DND-41 (cell line): Measurements from ENCODE around the gene BIRC2.
A peak's percentile ranks its signal among the peaks of the same experiment; 100 is the strongest.

Source experiments
- ATAC-seq: fragments of 200-7000 bp; cut with Tn5 transposase; 3 replicates; pipeline ENCODE4 v1.9.1; 2021; ENCODE audit warnings: low read depth; ENCODE audit not compliant: insufficient read depth
- DNase-seq: peaks from one replicate; pipeline ENCODE4 v3.0.0-alpha.2; 2020
- H2AFZ ChIP-seq: 2 replicates; pipeline ENCODE4 v1.6.0; 2012; ENCODE audit warnings: low read depth, low read length
- H3K27ac ChIP-seq: 2 replicates; pipeline ENCODE4 v1.5.1; 2012; ENCODE audit warnings: low read length, inconsistent platforms
- H3K27me3 ChIP-seq: fragments of 200-600 bp; sonication (generic); 2 replicates; pipeline ENCODE4 v1.6.0; 2012; ENCODE audit warnings: low read length, mild to moderate bottlenecking, inconsistent platforms; ENCODE audit not compliant: insufficient read depth, poor library complexity
- H3K36me3 ChIP-seq: 2 replicates; pipeline ENCODE4 v1.5.1; 2012; ENCODE audit warnings: low read length, inconsistent platforms; ENCODE audit not compliant: insufficient read depth
- H3K4me1 ChIP-seq: 2 replicates; pipeline ENCODE4 v1.5.1; 2012; ENCODE audit warnings: mild to moderate bottlenecking, low read length; ENCODE audit not compliant: insufficient read depth
- H3K4me2 ChIP-seq: 2 replicates; pipeline ENCODE4 v1.6.0; 2012; ENCODE audit warnings: mild to moderate bottlenecking, moderate library complexity, low read length, inconsistent platforms; ENCODE audit not compliant: insufficient read depth
- H3K4me3 ChIP-seq, 2 experiments: fragments of 200-600 bp in 1 of 2; shearing (Covaris generic) in 1 of 2; 2 replicates each; pipeline ENCODE4 v1.5.1; 2012 to 2016; ENCODE audit warnings: inconsistent platforms in 2 of 2, low read length in 2 of 2, mild to moderate bottlenecking in 2 of 2, low read depth in 1 of 2, moderate library complexity in 1 of 2
- H3K79me2 ChIP-seq: 2 replicates; pipeline ENCODE4 v1.6.0; 2012; ENCODE audit warnings: low read length, inconsistent platforms; ENCODE audit not compliant: insufficient read depth
- H3K9ac ChIP-seq: 2 replicates; pipeline ENCODE4 v1.6.0; 2012; ENCODE audit warnings: low read depth, mild to moderate bottlenecking, inconsistent platforms, low read length, moderate library complexity
- H3K9me3 ChIP-seq: 2 replicates; pipeline ENCODE4 v1.5.1; 2012; ENCODE audit warnings: low read length, moderate library complexity, mild to moderate bottlenecking, inconsistent platforms; ENCODE audit not compliant: insufficient read depth, severe bottlenecking
- H4K20me1 ChIP-seq: 2 replicates; pipeline ENCODE4 v1.6.0; 2012; ENCODE audit warnings: low read length; ENCODE audit not compliant: insufficient read depth
- CTCF ChIP-seq: IDR thresholded peaks from 2 replicates; pipeline ENCODE4 v1.5.1; 2012; ENCODE audit warnings: borderline replicate concordance, low read length, moderate library complexity, mild to moderate bottlenecking; ENCODE audit not compliant: poor library complexity, severe bottlenecking; ENCODE audit errors: extremely low read depth
- EZH2 ChIP-seq: IDR thresholded peaks from 3 replicates; pipeline ENCODE4 v1.6.1; 2012; ENCODE audit warnings: borderline replicate concordance, low read depth, mild to moderate bottlenecking, moderate library complexity, low read length, inconsistent platforms; ENCODE audit not compliant: severe bottlenecking

BIRC2 gene

GRCh38 chr11:102319544-102319943 lies 27.5 kb upstream of the BIRC2 start:
- H3K79me2 ChIP-seq: no peaks in the 10 kb centered on the region
- peaks cover 70% of the 10 kb centered on the region for H3K4me1 ChIP-seq
- H3K4me2 ChIP-seq: peak overlapping the region; percentile 15; the same call in 1 of the 2 replicates

GRCh38 chr11:102320188-102320587 lies 26.8 kb upstream of the BIRC2 start:
- H3K9me3 ChIP-seq: no peaks in the 10 kb centered on the region
- TF ChIP-seq EZH2 (no peak), CTCF (no peak)
- peak overlapping the region; percentile 67 for H3K27ac ChIP-seq
- no peaks in the 10 kb centered on the region for H3K79me2 ChIP-seq
- peak overlapping the region; percentile 29; the same call in 1 of the 2 replicates for H3K9ac ChIP-seq
- H3K36me3 ChIP-seq: no peaks in the 10 kb centered on the region
- H2AFZ ChIP-seq: no peak overlapping the region
- H3K4me3 ChIP-seq: 0 out of 4 replicates have a peak overlapping the region, but pooled peaks of 1 of the 2 experiments have one; percentile 10
- H4K20me1 ChIP-seq: no peaks in the 10 kb centered on the region
- H3K4me2 ChIP-seq: peak overlapping the region; percentile 43
- no peaks in the 10 kb centered on the region for H3K27me3 ChIP-seq
- DNase-seq (no peak), ATAC-seq (no peak)
- peaks cover 70% of the 10 kb centered on the region for H3K4me1 ChIP-seq

More at GRCh38 chr11:102319544-102319943, 27.5 kb upstream of the BIRC2 start:
- Histone ChIP-seq H3K9me3 (no peaks in the 10 kb centered on the region), H3K9ac (no peak overlapping the region), H3K27ac (no peak overlapping the region), H3K27me3 (no peaks in the 10 kb centered on the region), H3K4me3 (no peak overlapping the region), H4K20me1 (no peaks in the 10 kb centered on the region), H3K36me3 (no peaks in the 10 kb centered on the region), H2AFZ (no peak overlapping the region)
- DNase-seq (no peak), ATAC-seq (no peak)
- TF ChIP-seq EZH2: no peak
- no peak for TF ChIP-seq CTCF

GRCh38 chr11:102320679-102321078 lies 26.3 kb upstream of the BIRC2 start:
- H3K4me2 ChIP-seq: peak overlapping the region; percentile 43

More at GRCh38 chr11:102320679-102321078, 26.3 kb upstream of the BIRC2 start:
- no peak overlapping the region for H3K4me3 ChIP-seq
- no peak for DNase-seq
- H3K27ac ChIP-seq: peak overlapping the region; percentile 67
- H3K27me3 ChIP-seq: no peaks in the 10 kb centered on the region
- H3K9me3 ChIP-seq: no peaks in the 10 kb centered on the region
- H3K4me1 ChIP-seq: peaks cover 70% of the 10 kb centered on the region
- ATAC-seq: 0 out of 3 replicates have a peak, but pooled peaks have one; percentile 29
- H4K20me1 ChIP-seq: no peaks in the 10 kb centered on the region
- peak overlapping the region; percentile 17; the same call in 1 of the 2 replicates for H2AFZ ChIP-seq
- H3K79me2 ChIP-seq: no peaks in the 10 kb centered on the region
- peak overlapping the region; percentile 29 for H3K9ac ChIP-seq
- H3K36me3 ChIP-seq: no peaks in the 10 kb centered on the region
- no peak for TF ChIP-seq EZH2
- no peak for TF ChIP-seq CTCF
